HFF-Myc (cell line): ENCODE results near the gene SLIT1.

Experiments used
- DNase-seq: peaks from one replicate; pipeline ENCODE4 v3.0.0-alpha.2; 2011; ENCODE audit warnings: low read depth; ENCODE audit errors: extremely low read depth
- H3K4me3 ChIP-seq: replicated peaks from 2 replicates; pipeline ENCODE4 v1.5.1; 2011; ENCODE audit warnings: low read depth, mild to moderate bottlenecking, control low read depth, low read length
- TF ChIP-seq, protein P1 (sequence below): IDR thresholded peaks from 2 replicates; pipeline ENCODE4 v1.5.1; 2012; ENCODE audit warnings: mild to moderate bottlenecking, low read depth, low read length, control low read depth; ENCODE audit errors: missing control alignments

SLIT1 gene

DNA sequence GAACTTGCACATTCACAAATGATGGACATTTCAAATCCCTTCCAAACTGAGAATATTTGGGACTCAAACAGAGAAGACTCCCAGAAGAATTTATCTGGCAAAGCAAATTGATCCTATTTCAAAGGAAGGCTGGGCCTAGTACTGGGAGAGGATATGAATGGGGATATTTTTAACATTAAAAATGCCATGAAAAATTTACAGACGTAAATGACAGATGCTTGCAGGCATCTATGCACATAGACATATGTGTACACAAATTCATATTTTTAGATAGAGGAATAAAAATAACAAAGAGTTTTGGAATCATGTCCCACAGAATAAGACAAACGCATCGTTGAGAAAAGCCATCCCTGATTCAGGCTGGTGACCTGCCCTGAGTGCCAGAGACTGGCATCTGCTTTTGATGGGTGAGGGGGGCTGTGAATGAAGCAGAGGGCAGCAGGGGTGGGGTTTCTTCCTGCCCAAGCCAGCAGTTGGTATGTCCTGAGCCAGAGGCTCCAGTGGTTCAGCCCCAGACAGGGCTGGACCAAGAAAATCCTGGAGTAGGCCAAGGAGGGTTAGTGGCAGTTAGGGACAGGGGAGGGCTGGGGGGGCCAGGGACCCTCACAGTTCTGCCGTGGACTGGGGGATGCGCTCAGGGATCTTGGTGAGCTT lies 138.5 kb downstream of the SLIT1 start:
- DNase-seq: no peak
- TF ChIP-seq, protein P1, sequence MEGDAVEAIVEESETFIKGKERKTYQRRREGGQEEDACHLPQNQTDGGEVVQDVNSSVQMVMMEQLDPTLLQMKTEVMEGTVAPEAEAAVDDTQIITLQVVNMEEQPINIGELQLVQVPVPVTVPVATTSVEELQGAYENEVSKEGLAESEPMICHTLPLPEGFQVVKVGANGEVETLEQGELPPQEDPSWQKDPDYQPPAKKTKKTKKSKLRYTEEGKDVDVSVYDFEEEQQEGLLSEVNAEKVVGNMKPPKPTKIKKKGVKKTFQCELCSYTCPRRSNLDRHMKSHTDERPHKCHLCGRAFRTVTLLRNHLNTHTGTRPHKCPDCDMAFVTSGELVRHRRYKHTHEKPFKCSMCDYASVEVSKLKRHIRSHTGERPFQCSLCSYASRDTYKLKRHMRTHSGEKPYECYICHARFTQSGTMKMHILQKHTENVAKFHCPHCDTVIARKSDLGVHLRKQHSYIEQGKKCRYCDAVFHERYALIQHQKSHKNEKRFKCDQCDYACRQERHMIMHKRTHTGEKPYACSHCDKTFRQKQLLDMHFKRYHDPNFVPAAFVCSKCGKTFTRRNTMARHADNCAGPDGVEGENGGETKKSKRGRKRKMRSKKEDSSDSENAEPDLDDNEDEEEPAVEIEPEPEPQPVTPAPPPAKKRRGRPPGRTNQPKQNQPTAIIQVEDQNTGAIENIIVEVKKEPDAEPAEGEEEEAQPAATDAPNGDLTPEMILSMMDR: no peak
- no peak overlapping the region for H3K4me3 ChIP-seq

DNA sequence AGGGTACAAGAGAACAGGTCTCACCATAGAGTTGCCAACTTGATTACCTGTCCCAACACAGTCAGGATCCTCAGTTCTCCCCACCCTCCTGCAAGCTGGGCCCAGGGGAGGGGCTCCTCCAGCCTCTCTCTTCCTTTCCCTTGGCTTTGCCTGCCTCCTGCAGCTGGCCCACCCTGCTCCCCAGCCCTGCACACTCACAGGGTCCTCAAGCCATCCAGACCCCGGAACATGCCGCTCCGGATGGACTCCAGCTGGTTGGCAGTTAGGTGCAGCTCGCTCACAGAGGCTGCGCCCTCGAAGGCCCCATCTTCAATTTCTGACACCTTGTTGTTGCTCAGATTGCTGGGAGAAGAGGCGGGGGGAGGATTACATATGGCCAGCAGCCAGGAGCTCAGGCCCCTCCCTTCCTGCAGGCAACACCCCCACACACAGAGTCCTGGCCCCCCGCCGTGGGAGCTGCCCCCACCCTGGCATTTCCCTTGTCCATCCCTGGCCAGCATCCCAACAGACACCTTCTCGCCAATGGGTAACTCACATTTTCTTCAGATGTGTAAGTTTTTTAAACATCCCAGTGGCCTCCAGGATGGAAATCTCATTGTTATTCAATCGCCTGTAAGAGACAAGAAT lies 139.2 kb downstream of the SLIT1 start:
- H3K4me3 ChIP-seq: no peak overlapping the region
- DNase-seq: no peak
- TF ChIP-seq, protein P1: no peak

- H3K4me3 ChIP-seq: no peak overlapping the region
- DNase-seq: no peak
- TF ChIP-seq, protein P1: no peak
These were observed 142.2 kb downstream of the SLIT1 start for GRCh38 chr10:97043563-97043855.

DNA sequence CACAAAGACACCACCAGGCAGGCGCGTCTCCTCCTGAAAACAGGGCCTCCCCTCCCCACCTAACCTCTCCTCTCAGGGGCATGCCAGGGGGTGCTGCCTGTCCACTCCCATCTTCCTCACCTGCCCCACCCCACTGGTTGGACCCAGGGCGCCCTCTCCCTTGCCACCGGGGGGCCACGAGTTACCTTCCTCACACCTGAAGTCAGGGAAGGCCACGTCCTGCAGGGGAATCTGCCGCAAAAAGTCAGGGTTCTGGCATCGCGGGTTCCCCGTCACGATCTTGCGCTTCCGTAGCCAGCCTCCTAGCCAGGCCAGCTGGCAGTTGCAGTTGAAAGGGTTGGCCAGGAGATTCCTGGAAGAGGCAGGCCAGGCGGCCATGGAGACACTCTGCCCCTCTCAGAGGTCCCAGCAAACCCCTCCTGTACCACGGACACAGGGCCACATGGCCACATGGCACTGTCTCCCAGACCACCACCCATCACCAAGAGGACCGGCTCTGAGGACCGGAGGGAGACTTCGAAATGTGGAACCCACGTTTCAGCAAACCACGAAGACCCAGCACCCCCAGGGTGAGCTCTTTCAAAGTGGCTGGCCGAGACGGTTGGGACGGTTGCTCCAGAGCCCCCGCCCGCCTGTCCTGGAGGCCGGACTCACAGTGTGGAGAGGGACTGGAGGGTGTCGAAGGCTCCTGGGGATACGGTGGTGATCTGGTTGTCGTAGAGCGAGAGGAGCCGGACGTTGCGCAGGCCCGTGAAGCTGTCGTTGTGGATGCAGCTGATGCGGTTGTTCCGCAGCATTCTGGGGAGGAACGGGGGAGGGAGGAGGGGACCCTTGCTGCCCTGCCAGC lies 142.8 kb downstream of the SLIT1 start:
- TF ChIP-seq, protein P1: no peak
- DNase-seq: no peak
- H3K4me3 ChIP-seq: no peak overlapping the region

DNA sequence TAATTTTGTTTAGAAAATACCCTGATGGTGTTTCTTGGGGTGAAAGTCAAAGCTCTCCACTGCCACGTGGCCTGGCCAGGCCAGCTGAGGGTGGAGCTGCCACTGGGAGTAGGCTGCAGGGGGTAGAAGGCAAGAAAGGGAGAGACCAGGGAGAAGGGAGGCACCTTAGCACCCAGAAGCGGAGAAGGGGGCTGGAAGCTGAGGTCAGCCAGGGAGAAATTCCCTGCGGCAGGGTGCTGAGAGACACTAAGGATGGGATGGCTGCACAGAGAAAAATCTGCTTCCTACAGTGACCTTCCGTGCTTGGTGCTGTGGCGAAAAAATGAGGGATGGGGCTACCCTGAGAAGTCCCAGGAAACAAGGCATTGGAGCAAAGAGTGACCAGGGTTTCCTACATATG lies 143.7 kb downstream of the SLIT1 start:
- DNase-seq: no peak
- TF ChIP-seq, protein P1: no peak
- no peak overlapping the region for H3K4me3 ChIP-seq

GRCh38 chr10:97040706-97041105 lies 145.1 kb downstream of the SLIT1 start:
- no peak overlapping the region for H3K4me3 ChIP-seq
- no peak for DNase-seq
- TF ChIP-seq, protein P1: no peak
